HG03103 (cell line): Measurements from ENCODE around the gene PPM1L.
"Not testable (repeated sequence)": the region's sequence is repeated elsewhere in the genome, so short reads cannot be mapped to it uniquely, and the experiment has no call there.

Source experiments
- ATAC-seq: cut with Tn5 transposase; IDR thresholded peaks from one replicate; pipeline ENCODE4 v1.9.1; 2021; ENCODE audit warnings: low read depth; ENCODE audit not compliant: unreplicated experiment

Gene PPM1L

DNA sequence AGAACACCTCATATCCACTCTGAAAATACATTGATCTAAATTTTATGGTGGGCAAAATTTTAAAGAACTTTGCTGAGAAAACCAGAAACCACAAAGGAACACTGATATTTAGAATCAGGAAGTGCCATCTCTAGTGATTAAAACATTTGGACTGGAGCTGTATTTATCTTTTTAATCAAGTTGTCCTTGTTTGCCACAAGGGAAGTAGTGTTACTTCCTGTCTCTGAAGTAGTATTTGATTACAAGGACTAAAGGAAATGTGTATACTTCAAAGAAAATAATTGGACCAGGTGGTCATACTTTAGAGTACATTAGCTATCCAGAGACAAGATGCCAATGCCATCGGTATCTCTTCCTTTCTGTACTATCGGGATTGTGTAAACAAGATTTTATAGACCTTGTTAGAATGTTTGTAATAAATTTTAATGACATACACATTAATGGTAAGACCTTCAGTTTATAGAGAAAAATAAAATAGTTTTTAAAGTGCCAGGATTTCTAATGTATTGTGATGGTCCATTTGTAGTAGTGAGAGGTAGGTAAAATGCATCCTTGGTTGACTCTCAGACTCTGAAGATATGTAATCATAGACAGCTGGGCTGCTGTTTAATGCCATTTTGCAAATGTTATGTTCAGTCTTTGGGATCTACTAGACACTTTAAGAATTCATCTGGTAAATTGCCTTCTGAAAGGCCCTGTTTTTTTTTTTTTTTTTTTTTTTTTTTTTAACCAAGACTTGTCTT is 217.2 kb downstream of the PPM1L start:
- ATAC-seq, result no peak

DNA sequence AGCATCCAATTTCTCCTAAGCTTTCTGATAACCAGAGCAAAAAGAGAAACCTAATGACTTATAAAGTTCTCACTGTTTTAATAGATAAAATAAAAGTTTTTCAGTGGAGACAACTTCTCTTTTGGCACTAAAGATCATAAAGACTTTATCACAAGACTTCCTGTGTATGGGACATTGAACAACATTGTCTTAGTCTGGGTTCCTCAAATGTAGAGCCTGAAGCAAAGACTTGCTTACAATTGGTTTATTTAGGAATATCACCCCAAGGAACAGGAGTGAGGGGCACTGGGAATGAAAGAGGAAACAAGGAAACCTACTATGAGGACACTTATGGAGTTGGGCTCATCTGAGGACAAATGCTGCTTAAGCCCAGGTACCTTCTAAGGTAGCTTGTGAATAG is 221.7 kb downstream of the PPM1L start:
- ATAC-seq, result no peak

DNA sequence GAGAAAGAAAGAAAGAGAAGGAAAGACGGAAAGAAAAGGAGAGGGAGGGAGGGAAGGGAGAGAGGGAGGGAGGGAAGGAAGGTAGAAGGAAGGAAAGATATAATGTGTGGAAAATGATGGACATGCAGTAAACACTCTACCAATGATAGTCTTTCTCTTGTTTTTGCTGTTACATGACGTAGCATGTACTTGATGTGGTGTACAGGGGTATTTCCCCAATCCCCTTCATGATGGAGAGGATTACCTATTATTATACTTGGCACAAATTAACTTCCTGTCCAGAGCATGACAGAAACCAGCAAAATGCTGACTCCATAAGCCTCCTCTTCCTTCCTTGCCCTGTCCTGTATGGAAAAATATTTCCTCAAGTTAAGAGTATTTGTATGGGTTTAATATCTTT is 224.7 kb downstream of the PPM1L start:
- ATAC-seq, result peak; percentile 45

DNA sequence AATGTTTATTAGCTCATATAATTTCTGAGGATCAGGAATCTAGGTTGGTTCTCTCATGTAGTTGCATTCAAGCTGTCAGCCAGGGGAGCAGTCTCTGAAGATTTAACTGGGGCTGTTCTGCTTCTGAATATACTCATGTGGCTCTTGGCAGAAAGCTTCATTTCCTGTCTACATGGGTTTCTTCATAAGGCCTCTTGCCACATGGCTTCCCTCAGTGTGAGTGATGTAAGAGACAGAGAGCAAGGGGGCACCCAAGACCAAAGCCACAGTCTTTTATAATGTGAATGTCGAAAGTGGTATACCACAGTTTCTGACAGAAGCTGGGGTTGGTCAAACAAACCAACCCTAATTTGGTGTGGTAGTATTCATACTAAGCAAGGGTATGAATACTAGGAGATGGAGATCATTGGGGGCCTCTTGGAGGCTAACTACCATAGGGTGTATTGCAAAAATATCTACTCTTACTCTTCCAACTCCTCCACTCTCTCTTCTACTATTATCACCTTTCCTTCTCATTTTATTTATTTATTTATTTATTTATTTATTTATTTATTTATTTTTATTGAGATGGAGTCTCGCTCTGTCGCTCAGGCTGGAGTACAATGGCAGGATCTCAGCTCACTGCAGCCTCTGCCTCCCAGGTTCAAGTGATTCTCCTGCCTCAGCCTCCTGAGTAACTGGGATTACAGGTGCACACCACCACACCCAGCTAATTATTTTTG is 225.3 kb downstream of the PPM1L start:
- ATAC-seq, result peak; percentile 76

DNA sequence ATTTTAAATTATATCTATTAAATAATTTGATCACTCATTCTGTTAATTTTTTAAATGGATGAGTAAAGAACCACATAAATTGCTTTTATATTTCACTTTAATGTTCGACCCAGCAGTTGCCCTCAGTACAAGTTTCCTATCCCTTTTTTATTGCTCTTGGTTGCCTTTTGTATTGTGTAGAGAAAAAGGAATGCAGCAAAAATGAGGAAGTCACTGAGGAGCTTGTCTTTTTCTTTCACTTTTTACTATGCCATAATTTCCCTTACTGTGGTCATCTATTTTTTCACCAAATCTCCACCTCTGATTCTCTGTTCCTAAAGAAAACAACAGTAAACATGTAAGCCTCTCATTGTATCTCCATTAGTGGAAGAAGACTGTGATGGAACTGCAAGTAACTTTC is 226.5 kb downstream of the PPM1L start:
- ATAC-seq, result no peak

DNA sequence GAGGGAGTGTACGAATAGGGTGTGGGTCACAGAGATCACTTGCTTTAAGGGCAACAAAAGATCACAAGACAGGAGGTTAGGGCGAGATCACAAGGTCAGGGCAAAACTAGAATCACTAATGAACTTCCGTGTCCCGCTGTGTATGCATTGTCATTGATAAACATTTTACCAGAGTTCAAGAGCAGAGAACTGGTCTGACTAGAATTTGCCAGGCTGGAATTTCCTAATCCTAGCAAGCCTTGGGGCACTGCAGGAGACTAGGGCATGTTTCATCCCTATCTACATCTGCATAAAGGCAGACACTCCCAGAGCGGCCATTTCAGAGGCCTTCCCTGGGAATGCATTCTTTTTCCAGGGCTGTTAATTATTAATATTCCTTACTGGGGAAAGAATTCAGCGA is 227.9 kb downstream of the PPM1L start:
- not testable (repeated sequence) for ATAC-seq

DNA sequence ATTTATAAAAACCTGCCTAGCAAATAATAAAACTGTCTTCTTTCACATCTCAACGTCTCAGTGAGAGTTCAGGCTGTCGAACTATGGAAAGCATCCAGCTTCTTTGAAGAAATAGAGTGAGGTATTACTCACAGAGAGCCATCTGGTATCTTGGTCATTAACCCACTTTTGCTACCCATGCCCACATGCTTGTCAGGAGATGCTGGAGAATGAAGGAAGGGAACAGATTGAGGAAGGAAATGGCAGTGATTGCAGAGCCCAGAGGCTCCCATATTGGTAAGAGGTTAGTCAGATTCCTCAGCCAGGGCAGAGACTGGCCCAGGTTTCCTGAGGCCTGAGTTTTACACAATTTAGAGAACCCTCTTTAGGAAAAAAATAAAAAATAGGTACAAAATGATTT is 230.0 kb downstream of the PPM1L start:
- no peak for ATAC-seq

DNA sequence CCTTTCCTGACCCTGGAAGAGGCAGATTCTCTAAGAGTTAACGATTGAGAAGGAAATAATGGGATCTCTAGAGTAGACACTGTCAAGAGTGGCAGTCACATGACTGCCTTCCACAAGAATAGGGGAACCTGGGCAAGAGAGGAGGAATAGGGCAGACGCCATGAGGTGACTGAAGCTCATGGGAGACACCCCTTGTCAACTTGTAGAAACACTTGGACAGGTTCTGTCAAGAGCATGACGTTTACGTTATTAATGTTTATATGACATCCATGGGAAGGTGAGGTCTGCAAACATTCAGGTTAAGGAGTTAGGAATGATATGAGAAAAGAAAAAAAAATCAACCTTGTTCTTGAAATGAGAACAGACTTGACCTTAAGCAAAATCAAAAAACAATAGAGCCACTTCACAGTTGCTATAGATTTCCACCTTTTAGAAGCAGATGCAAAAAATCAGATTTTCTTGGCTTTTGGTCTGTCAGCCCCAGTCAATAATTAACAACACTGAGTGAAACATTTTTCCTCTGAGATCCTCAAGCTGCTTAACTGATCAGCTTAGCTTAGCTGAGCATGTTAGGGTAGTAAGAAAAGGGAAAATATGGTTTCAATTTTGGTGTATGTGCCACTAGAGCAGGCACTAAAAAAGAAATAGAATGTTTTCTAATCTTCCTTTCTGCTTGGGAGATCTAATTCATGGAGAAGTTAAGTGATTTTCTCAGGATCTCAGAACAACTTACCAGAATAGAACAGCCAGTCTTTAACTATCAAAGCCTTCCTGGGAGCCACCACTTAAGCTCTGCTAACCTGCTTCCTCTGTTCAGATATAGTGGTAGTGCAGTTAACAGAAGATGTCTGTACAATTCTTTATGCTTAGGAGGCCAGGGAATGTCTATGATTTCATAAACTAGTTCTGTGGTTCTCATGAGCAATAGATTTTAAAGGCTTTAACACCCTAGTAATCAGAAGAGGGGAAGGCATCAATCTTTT is 232.2 kb downstream of the PPM1L start:
- no peak for ATAC-seq

DNA sequence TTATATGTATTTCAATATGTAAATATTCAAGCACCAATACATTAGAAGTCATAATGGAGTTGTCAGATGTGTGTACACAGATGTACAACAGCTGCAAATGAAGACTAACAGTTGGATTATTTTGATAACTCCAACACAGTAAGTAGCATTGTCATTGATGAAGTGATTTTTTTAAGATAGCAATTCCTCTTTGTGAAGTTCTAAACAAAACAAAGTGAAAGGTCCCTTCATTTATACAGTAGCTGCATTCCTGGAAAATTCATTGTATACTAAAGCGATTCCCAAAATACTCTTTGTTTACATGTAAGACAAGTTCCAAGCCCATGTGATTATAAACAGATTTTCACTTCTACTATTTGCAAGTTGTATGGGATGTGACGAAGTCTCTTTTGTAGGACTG is 234.4 kb downstream of the PPM1L start:
- ATAC-seq, result no peak

DNA sequence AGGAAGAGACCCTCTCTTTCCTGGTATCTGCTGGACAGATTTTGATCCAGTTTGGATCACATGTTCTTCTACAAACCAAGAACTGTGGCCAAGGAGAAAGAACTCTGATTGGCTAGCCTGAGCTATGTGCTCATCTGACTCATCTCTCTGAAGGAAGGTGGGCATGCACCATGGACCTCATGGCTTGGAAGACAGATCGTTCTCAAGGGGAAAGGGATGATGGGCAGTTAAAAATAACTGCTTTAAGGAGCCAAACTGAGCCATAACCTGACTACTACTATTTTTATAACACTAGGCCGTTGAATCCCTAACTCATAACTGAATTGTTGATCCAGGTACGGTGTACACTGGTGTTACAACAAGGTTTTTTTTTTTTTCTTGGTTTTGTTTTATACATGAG is 236.7 kb downstream of the PPM1L start:
- no peak for ATAC-seq

DNA sequence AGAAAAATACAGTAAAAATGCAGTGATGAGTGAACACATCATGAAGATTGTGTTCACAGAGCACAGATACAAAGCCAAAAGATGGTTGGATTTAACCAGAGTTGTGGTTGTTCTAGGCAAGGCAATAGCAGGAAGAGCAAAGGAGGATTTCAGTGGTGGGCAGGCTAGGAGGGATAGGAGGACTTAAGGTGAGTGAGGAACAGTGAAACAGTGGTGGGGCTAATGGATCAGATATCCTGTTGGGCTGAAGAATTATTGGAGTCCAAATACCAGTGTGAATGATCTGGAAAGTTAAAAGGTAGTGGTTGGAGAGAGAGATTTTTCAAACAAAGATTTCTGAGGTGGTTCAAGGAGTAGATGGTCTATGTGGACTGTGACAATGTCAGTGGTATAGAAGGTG is 240.8 kb downstream of the PPM1L start:
- ATAC-seq, result no peak

DNA sequence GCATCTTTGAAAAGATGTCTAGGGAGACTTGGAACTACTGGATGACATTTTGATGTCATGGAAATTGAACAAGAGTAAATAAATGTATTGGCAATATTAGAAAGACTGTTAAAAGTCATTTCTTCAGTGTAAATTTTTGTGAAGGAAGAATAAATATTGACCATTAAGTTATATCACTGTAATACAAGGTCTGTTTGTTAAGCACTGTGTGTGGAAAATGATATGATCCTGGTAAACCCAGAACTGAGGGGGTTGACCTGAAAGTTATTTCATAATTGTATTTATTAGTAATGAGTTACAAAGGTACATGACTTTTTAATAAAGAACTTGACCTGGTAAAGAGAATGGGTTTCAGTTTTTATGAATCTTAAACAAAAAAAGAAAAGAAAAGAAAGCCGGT is 242.6 kb downstream of the PPM1L start:
- ATAC-seq, result no peak

DNA sequence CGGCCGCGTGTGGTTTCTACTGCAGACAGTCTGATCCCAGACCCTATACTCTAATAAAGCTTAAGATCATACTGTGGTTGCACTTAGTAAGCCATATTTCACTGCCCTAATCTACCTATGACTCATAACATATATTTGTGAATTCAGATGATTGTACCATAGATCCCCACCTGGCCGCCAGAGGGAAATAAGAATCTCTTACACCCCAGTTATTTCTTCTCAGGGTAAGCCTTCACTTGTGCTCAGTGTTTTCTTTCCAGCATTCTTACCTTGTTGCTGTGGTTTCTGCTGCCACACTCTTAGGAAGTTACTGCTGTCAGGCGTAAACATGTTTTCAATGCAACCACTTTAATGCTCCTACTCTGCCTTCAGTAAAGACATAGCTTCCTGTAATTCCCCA is 243.2 kb downstream of the PPM1L start:
- no peak for ATAC-seq

DNA sequence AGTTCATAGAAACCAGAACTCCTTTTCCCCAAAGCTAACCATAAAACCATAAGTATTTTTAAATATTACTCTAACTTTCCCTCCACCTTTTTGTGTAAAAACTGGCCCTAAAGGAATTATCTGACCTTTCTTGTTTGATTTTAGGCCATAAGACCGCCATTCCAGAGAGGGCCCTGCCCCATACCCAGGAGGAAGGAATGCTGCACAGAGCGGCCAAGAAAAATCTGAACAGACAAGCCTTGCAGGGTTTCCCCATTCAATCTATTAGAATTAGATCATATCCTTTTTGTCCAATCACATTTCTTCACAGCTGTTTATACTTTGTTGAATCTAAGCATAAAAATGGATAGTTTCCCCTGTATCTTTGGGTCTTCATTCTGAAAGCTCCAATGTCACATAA is 252.1 kb downstream of the PPM1L start:
- no peak for ATAC-seq

DNA sequence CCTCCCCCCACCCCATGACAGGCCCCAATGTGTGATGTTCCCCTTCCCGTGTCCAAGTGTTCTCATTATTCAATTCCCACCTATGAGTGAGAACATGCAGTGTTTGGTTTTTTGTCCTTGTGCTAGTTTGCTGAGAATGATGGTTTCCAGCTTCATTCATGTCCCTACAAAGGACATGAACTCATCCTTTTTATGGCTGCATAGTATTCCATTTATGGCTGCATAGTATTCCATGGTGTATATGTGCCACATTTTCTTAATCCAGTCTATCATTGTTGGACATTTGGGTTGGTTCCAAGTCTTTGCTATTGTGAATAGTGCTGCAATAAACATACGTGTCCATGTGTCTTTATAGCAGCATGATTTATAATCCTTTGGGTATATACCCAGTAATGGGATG is 254.1 kb downstream of the PPM1L start:
- not testable (repeated sequence) for ATAC-seq

DNA sequence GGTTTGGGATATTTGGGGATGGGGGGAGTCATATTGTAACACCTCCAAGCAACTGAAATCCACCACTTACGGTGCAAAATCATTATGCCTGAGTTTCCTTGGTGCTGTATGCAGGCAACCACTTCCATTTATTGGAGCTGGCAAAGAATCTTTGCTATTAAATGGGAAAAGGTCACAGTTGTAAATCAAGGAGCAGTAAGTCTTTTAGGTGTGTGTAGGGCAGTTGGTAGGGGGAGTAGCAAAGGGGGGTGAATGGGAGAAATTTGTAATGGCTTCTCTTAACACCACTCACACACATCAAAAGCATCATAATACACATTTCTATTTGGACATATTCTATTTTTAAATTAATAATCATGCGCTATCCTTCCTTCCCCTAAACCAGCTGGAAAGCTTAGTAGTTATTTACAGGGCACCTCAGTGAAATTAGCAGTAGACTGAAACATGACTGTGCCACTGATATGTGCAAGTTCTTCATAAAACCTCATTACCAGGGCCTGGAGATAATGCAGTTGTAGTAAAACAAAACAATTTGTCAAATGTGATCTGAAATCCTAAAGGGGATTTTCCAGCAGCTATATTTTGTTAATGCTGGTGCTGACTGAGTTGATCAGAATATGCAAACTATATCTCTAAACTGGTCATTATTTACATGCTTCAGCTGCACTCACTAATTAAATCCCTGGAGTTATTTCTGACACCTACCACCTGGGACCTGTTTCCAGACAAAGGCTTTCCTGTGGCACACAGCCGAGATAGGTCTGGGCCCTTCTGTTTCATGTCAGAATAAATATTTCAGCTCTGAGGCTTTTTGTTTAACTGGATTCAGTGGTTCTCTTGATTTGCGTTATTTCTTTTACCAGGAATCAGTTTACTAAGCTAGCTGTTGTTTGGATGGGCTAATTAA is 259.1 kb downstream of the PPM1L start:
- ATAC-seq, result no peak

DNA sequence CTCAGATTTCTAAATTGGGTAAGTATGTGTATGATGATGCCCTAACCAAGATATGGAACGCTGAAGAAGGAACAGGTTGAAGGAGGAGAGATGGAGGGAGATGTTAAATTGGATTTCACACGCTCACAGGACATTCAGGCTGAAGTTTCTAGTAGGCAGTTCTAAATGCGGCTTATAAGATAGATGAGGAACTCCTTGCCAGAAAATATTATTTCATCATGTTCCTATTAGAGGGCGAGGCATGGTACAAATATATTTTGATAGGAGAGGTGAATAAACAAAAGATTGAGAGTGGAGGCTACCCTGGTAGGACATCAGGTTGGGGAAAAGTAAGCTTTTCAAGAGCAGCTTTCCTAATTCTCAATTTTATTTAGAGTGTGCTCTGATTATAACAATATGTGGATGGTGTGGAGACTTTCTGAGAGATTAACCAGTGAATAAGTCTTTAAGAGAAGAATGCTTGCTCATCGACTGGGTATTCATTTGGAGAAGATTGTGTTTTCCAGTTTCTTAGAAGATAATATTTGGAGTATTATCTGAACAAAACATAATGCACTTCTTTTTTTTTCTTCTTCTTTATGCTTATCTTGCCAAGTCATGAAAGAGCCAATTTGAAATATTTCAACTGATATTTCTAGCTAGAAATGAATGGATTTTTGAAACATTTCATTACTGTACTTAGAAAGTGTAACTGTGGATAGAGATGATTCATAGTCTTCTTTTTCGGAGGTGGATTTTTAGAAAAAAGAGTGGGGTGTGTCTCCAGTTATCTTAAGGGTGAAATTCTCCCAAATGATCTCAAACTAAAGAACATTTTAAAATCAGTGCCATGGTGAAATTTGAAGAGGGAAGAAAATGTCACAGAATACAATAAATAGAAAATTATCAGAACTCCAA is 260.6 kb downstream of the PPM1L start:
- no peak for ATAC-seq

DNA sequence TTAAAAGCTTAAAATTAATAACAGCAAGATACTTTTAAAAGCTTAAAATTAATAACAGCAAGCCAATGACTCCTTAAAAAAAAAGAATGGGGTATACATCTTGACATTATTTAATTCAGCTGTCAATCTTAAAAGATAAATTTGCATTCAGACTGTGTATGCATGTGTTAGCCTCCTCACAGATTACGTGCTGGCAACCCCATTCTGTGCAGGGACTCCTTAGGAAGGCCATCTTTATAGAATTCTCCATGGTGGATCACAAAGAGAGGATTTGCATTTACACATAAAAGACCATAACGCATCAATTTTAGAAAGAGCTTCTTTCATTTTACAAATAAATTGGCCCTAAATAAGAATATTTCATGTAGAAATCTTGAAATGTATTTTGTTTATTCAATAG is 261.9 kb downstream of the PPM1L start:
- ATAC-seq, result no peak

DNA sequence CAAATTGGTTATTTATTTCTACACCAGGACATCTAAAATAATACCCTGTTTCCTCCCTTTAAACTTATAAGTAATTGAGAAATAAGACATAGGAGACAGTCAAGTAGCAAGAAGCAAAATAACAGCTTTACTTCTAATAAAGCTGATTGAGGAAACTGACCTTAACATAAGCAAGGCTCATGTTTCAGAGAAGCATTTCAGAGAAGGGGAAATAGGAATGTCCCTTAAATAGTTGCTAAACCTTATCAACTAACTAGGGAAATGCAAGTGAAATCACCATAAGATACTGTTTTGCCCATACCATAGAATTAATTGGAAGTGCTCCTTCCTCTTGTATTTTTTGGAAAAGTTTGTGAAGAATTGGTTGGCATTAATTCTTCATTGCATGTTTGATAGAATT is 264.2 kb downstream of the PPM1L start:
- ATAC-seq, result no peak
